Erythroblast (primary cell): ENCODE data around the gene RYR2.

Experiments used
- GATA1 ChIP-seq: IDR thresholded peaks from 2 replicates; pipeline ENCODE4 v1.6.1; 2011; ENCODE audit warnings: low read depth, mild to moderate bottlenecking, control low read depth, low read length, moderate library complexity
- POLR2A ChIP-seq: IDR thresholded peaks from 2 replicates; pipeline ENCODE4 v1.6.1; 2011; ENCODE audit warnings: mild to moderate bottlenecking, low read length

DNA sequence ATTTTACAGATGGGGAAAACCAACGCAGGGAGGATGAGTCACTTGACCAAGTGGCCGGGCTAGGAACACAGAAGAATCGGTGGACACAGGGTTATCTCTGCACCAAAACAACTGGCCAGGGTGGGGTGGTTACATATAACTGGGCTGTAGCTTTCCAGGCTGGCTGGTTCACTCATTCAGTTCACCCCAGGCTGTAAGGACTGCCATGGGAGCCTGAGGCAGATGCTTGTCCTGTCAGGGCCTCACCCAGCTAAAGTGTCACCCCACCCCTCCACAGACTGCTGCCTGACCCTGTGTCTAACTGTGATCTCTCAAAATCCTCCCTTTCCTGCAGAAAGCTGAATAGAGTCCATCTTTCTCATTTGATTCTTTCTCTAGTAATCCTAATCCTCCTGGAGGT, 387.3 kb downstream of the RYR2 start:
- no peak for TF ChIP-seq POLR2A
- no peak for TF ChIP-seq GATA1
